Measurements from ENCODE around the gene ALDH16A1.
"Not testable (repeated sequence)": the region's sequence is repeated elsewhere in the genome, so short reads cannot be mapped to it uniquely, and the experiment has no call there.

The ALDH16A1 gene

DNA sequence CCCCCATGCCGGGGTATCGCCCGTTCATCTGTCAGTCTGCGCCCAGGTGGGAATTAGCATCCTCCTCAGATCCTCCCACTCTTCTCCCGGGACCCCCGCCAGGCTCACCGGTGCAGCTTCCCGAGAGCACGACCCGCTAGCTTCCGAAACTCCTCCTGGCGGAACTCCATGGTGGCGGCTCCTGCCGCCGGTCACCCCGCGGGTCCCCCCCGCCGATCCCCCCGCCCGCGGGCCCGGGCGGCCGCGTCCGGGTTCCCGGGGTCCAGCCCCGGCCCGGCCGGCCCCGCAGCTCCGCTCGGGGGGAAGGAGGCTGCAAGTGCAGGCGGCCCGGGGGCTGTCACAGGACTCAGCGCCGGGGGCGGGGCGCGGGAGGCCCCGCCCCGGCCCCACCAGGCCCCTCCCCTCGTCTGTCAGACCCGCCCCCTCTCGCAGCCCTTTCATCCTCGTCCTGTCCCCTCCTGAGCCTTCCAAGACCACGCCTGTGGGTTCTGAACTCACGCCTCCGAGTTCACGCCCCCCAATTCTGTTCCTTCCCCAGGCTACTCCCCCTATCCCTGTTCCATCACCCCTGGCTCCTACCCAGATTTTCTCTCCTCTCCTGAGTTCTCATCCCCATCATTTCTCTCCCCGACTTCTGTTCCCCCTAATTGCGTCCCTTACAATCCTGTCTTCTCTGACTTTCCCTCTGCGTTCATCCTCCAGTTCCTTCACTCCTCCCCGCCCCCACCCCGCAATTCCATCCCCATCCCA is 11.6 kb upstream of the ALDH16A1 start, which contains the start of gene SLC17A7:
TSS of gene SLC17A7 (minus strand) at position 318 of the 750 bp plus-strand sequence. CDS start at position 170, 148 bp downstream.
- peak; percentile 10 for DNase-seq

DNA sequence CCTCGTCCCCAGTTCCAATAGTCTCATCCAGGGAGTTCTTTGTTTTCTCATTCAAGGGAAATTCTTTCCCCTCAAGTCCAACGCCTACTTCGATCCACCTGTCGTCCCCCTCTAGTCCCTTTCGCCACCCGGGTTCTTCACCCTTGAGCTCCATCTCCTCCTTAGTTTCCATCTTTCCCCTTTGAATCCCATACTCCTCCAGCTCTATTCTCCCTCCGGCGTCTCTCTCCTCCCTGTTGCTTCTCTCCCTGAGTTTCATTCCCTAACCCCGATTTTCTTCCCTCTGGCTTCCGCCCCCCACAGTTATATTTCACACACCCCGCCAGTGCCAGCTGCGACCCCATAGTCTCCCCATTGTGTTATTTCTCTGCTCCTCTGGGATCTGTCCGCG is 11.1 kb upstream of the ALDH16A1 start:
- DNase-seq, result no peak

DNA sequence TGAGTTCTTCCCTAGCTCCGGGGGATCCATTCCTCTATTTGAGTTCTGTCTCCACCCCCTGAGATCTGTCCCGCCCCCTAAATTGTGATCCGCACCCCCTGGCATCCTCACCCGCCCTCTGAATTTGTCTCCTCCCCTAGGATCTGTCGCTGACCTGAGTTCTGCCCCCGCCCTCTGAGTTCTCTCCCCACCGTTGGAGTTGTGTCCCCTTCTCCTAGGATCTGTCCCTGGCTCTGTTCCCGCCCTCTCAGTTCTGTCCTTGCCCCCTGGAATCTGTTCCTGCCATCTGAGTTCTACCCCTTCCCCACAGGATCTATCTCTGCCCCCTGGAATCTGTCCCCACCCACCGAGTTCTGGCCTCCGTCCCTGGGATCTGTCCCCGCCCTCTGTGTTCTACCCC is 10.7 kb upstream of the ALDH16A1 start:
- peak; percentile 53 for DNase-seq

DNA sequence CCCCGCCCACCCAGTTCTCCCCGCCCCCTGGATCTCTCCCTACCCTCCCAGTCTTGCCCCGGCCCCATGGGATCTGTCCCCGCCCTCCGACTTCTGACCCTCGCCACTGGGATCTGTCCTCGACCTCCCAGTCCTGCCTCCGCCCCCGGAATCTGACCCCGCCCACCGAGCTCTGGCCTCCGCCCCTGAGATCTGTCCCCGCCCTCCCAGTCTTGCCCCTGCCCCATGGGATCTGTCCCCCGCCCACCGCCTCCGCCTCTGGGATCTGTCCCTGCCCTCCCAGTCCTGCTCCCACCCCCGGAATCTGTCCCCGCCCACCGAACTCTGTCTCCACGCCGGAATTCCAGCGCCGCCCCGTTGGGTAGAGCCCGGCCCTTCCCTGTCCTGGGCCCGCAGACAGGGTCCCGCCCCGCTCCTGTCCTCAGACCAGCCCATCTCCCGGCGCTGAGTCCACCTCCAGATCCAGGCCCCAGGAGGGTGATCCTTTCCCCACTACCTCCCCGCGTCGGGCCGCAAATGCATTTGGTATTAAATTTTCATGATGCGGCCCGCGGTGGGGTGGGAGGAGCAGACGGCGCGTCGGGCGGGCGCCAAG is 10.2 kb upstream of the ALDH16A1 start:
- DNase-seq, result peak; percentile 91

DNA sequence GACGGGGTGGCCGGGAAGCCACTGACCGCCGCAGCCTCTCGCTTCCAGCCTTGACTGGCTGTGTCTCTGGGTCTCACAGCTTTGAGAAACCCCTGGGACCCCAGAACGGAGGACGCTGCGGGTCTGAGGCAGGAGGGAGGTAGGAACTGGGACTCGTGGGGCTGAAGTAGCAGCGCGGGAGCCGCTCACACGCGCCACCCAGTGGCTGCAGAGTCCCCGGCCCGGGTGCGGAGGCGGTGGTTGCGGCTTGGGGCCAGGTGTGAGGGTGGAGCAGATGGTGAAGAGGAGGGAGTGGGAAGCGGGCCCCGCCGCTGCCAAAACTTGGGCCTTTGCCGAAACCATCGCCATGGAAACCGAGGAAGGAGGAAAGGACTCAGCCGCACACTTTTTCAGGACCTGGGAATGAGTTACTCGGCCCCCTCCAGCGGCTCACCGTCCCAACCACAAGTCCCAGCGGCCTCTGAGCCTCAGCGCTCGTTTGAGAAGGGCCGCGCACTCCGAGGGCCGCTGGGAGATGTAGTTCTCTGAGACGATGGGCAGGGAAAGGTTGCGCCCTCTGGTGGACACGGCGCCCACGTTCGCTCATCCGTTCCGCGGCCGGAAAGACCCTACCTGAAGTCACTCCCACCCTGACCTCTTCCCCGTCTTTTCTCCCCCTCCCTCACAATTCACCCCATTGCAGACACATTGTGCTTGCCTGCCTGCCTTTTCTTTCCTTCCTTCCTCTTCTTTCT is 9.5 kb upstream of the ALDH16A1 start:
- DNase-seq, result peak; percentile 91

DNA sequence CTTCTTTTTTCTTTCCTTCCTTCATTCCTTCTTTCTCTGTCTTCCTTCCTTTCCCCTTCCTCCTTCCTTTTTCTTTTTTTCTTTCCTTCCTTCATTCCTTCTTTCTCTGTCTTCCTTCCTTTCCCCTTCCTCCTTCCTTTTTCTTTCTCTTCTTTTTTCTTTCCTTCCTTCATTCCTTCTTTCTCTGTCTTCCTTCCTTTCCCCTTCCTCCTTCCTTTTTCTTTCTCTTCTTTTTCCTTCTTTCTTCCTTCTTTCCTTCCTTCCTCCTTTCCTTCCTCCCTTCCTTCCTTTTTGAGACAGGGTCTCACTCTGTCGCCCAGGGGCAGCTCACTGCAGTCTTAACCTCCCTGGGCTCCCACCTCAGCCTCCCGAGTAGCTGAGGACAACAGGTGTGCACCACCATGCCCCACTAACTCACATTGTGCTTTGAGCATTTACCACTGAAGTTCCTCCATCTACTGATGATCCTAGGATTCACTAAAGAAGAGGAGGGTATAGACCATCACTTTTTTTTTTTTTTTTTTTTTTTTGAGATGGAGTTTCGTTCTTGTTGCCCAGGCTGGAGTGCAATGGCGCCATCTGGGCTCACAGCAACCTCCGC is 8.8 kb upstream of the ALDH16A1 start:
- DNase-seq, result not testable (repeated sequence)

DNA sequence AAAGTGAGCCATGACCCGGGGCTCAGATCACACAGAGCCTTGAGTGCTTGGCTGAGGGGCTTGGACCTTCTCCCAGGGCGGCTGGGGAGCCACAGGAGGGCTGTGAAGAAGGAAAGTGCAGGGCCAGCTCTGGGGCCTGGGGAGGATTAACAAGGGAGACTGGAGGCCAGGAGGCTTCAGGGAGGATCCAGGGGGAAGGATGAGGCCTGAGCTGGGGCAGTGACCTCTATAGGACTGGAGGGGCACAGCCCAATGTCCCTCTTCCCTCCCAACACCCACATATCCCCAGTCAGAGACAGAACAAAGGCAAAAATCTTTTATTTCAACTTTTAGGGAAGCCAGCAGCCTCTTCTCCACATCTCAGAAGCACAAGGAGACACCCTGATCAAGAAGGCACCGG is 7.0 kb upstream of the ALDH16A1 start:
- DNase-seq, result no peak

DNA sequence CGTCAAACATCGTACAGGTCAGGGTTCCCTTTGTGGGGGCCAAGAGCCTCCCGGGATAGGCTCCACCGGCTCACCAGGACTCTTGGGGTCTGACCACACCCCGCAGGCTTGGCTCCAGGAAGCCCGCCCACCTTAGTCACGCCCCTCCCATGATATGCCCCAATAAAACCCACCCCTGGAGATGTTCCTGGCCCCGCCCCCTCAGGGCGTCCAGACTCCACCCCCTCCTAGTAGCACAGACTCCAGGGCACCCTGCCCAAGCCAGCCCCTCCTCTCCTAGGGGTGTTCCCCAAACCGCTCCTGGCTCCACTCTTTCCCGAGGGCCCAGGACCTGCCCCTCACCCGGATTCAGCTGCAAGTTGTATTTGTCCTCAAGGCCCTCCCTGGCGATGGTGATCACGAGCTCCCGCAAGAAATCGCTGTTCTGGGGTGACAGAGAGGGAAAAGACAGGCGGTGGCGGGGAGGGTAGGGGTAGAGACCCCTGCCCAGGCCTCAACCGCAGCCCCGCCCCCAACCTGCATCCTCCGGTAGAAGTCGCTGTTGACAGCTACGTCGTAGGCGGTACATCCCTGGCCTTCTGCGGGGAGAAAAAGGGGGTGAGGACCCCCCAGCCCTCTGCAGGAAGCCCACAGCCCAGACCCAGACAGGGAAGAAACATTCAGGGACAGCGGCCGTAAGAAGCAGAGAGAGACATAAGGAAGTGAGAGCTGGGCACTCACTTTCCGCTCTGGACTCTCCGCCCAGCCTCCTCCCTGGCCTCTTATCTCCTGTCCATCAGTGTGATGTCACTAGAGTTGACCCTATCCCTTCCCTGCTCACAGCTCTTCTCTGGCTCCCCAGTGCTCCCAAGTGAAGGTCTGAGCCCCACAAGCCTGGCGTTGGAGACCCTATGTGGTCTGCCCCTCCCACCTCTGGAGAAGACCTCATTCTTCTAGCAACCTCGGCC is 5.3 kb upstream of the ALDH16A1 start:
- DNase-seq, result peak; percentile 13

DNA sequence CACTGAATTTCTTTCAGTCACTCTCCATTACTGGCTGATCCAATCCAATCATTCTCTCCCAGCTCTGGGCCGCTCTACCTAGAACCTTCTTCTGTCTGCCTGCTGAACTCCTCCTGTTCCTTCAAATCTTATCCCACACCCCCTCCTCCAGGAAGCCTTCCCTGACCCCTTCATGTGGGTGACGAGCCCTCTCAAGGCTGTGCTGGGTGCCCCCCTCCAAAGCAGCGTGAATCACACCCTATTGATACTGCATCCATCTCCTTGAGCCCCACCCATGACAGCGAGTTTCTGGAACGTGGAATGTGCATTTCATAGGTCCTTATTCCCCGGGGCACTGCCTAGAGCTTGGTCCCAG is 4.6 kb upstream of the ALDH16A1 start:
- no peak for DNase-seq

DNA sequence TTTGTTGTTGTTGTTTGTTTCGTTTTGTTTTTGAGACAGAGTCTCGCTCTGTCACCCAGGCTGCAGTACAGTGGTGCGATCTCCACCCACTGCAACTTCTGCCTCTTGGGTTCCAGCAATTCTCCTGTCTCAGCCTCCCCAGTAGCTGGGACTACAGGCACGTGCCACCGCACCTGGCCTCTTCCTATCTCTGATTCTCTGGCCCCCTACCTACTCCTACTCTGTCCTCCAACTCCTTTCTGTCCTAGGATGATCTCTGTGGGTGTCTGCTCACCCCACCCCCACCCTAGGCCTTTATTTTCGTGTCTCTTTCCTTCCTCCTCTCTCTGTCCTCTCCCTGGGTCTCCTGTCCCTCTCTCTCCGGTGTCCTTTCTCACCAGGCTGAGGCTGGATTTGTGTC is 2.6 kb upstream of the ALDH16A1 start:
- DNase-seq, result no peak

DNA sequence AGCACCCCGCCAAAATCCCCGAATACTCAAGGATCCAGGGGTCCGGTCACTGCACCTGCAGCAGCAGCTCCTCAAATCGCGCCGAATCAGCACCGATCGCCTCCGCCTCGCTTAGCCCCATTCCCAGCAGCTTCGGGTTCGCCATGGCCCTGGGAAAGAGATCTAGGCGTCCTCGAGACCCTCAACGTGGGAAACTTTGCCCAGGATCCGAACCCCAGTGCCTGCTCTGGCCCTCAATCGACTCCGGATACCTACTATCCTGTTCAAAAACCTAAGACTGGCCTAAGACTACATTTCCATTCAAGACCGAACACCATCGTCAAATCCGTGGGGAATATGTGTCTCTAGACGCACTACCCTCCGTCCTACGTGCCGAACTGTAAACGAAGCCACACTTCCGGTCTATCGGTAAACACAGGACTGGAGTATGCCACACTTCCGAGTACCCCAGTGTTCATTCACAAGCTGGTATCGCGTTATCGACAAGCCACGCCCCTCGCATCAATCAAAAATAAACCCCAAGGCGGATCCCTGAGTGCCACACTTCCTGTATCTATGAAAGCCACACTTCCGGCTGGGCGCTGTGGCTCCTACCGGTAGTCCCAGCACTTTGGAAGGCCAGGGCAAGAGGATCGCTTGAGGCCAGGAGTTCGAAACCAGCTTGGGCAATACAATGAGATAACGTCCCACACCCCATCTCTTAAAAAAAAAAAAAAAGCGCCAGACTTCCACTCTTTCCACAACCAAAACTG is 1.4 kb upstream of the ALDH16A1 start, which contains the start of gene PIH1D1:
TSS of gene PIH1D1 (minus strand) at position 385 of the 752 bp plus-strand sequence. CDS start at position 145, 240 bp downstream.
- peak; percentile 98 for DNase-seq

DNA sequence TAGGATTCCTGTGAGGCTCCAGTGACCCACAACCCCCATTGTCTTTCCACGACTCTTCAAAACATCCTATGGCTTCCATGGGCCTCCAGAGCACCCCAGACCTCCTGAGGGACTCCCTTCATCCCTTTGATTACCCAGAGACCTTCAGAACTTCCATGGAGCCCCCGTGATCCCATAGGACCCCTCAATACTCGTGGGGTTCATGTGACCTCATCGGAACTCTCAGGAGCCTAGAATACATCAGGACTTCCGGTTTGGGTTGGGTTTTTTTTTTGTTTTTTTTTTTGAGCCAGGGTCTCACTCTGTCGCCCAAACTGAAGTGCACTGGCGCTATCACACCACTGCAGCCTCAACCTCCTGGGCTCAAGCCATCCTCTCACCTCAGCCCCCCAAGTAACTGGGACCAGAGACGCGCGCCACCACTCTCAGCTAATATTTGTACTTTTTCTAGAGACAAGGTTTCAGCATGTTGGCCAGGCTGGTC is 774 bp downstream of the ALDH16A1 start:
- DNase-seq, result no peak

DNA sequence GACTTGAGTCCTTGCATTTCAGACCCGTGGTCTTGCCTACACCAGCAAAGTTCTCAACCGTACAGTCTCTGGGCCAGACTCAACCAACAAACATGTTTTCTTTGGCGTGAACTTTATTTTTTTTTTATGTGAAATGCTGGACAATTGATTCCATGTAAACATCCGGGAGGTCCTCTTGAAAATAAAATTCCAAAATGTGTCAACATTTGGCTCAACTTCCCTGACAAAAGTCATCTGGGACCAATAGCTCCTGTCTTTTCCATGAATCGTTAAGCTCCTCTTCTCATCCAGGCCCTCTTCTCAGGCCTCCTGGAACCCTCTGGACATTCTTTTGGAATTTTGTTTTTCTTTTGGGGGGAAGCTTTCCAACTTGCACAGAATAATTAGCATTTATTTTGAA is 2.7 kb downstream of the ALDH16A1 start:
- no peak for DNase-seq

DNA sequence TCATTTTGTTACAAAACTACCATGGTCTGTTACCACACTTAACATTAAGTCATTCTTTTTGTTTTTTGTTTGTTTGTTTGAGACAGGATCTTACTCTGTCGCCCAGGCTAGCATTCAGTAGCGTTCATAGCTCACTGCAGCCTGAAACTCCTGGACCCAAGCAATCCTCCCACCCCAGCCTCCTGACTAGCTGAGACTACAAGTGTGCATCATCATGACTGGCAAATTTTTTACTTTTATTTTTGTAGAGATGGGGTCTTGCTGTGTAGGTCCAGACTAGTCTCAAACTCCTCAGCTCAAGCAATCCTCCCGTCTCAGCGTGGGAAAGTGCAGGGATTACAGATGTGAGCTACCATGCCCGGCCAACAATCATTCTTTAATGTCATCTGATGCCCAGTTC is 3.3 kb downstream of the ALDH16A1 start:
- DNase-seq, result no peak

DNA sequence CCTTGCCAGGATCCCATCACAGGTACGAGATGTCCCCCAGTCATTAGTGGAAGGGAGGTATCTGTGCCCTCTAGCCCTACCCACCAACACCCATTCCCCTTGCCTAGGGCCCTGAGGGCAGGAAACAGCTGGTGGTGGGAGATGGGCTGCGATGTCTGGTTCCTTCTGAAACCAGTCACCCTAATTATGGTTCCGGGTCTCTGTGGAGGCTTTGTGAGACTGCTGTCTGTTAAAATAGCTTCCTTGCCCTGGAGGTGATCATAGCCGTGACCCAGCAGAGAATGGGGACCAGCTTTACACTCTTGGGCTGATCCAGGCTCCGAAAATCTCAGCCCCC is 5.5 kb downstream of the ALDH16A1 start:
- no peak for DNase-seq

DNA sequence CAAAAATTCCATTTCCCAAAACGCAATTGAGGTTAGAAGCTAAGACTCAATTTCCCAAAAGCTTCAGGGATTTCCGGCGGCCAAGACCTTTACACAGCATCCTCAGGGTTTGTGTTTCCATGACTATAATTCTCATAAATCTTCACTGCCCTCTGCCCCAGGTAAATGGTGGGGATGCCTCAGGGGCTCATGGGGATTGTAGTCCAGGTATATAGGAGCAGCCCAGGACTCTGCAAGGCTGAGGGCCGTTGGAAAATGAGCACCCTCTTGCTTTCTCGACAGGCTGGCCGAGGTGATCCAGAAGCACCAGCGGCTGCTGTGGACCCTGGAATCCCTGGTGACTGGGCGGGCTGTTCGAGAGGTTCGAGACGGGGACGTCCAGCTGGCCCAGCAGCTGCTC is 6.4 kb downstream of the ALDH16A1 start:
- DNase-seq, result no peak

DNA sequence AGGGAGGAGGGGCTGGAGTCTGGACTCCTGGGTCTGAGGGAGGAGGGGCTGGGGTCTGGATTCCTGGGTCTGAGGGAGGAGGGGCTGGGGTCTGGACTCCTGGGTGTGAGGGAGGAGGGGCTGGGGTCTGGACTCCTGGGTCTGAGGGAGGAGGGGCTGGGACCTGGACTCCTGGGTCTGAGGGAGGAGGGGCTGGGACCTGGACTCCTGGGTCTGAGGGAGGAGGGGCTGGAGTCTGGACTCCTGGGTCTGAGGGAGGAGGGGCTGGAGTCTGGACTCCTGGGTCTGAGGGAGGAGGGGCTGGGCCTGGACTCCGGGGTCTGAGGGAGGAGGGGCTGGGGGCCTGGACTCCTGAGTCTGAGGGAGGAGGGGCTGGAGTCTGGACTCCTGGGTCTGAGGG is 8.1 kb downstream of the ALDH16A1 start:
- not testable (repeated sequence) for DNase-seq

DNA sequence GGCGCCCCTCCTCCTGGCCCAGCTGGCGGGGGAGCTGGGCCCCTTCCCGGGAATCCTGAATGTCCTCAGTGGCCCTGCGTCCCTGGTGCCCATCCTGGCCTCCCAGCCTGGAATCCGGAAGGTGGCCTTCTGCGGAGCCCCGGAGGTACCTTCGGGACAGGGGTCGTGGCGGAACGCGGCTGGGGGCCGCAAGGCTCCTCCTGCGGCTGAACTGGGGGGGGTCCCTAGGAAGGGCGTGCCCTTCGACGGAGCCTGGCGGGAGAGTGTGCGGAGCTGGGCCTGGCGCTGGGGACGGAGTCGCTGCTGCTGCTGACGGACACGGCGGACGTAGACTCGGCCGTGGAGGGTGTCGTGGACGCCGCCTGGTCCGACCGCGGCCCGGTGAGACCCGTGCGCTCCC is 8.6 kb downstream of the ALDH16A1 start:
- no peak for DNase-seq

DNA sequence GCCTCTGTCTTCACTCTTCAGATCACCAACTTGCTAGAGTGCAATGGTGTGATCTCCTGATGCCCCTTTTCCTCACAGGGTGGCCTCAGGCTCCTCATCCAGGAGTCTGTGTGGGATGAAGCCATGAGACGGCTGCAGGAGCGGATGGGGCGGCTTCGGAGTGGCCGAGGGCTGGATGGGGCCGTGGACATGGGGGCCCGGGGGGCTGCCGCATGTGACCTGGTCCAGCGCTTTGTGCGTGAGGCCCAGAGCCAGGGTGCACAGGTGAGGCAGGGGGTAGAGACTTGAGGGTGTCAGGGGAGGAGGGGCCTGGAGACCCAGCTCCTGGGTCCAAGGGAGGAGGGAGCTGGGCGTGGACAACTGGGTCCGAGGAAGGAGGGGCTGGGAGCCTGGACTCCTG is 9.5 kb downstream of the ALDH16A1 start:
- no peak for DNase-seq

DNA sequence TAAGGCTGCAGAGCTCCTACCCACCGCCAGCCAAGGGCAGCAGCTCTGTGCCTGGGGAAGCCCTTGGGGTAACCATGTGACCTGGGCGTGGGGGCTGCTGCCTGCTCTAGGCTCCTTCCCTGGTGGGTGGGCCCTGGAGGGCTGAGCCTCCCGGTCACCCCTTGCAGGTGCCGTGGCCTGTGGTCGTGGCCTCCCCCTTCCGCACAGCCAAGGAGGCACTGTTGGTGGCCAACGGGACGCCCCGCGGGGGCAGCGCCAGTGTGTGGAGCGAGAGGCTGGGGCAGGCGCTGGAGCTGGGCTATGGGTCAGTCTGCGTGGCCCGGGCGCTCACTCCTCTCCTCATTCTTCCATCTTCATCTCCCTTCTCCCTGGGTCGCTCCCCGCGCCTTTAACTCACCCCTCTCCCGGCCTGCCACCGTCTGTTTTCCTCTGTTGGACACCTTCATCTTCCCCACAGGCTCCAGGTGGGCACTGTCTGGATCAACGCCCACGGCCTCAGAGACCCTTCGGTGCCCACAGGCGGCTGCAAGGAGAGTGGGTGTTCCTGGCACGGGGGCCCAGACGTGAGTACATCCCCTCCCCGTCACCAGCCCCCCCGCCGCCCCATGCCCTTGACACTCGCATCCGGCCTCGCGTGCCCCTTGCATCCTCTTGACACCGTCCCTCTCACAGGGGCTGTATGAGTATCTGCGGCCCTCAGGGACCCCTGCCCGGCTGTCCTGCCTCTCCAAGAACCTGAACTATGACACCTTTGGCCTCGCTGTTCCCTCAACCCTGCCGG is 11.1 kb downstream of the ALDH16A1 start:
- no peak for DNase-seq

DNA sequence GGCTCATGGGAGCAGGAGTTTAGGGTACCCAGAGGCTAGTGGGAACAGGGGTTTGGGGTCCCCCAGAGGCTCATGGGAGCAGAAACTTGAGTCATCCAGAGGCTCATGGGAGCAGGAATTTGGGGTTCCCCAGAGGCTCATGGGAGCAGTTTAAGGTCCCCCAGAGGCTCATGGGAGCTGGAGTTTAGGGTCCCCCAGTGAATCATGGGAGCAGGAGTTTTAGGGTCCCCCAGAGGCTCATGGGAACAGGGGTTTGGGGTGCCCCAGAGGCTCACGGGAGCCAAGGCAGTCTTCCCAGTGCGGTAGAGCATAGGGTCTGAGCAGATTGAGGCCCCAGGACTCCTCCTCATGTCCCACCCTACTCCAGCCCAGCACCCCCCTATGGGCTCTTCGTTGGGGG is 12.3 kb downstream of the ALDH16A1 start:
- no peak for DNase-seq
